Right lobe of liver (tissue), 6 donors: Measurements from ENCODE around the gene MAS1L. TPM values are rescaled to one million over a fixed set of nuclear protein-coding genes. Genes with fewer than 3 reads are reported as not detected.

Experiments used
- ATAC-seq, 4 donors: fragments of 200-7000 bp; cut with Tn5 transposase; one replicate each; pipeline ENCODE4 v1.9.1; 2020; ENCODE audit warnings: mild to moderate bottlenecking in 4 of 4, moderate library complexity in 4 of 4
- DNase-seq, 3 donors: peaks; one replicate each; pipeline ENCODE4 v3.0.0-alpha.2; 2020
- H3K27ac ChIP-seq, 3 donors: fragments of 200-600 bp; one replicate each; pipeline ENCODE4 v1.8.0; 2022
- H3K27me3 ChIP-seq, 2 donors: fragments of 200-600 bp; one replicate each; pipeline ENCODE4 v1.8.0; 2022
- H3K36me3 ChIP-seq, 4 donors: fragments of 200-600 bp; sonication (generic) in 1 of 4; one replicate each; pipeline versions ENCODE4 v1.5.1 to v1.8.0; 2017 to 2022; ENCODE audit warnings: control low read depth in 1 of 4
- H3K4me1 ChIP-seq, 4 donors: fragments of 200-600 bp; sonication (generic) in 1 of 4; one replicate each; pipeline versions ENCODE4 v1.5.1 to v1.8.0; 2017 to 2022; ENCODE audit warnings: control low read depth in 1 of 4
- H3K4me3 ChIP-seq, 3 donors: fragments of 200-600 bp; one replicate each; pipeline ENCODE4 v1.8.0; 2022
- H3K9me3 ChIP-seq, 4 donors: fragments of 200-600 bp; sonication (generic) in 1 of 4; one replicate each; pipeline versions ENCODE4 v1.5.1 to v1.8.0; 2017 to 2022; ENCODE audit warnings: control low read depth in 1 of 4
- CTCF ChIP-seq, 4 donors: fragments of 200-600 bp in 3 of 4; fragments of 450-650 bp in 1 of 4; IDR thresholded peaks; one replicate each; pipeline versions ENCODE4 v1.5.1 to v1.8.0; 2016 to 2022; ENCODE audit warnings: antibody characterized with exemption in 4 of 4, mild to moderate bottlenecking in 2 of 4
- POLR2A ChIP-seq: fragments of 450-650 bp; IDR thresholded peaks from one replicate; pipeline ENCODE4 v1.6.1; 2017; ENCODE audit warnings: antibody characterized with exemption, mild to moderate bottlenecking
- WGBS: methylation state at CpG from one replicate; pipeline ENCODE4 v1.1.6; 2018; ENCODE audit warnings: low coverage, low lambda C conversion rate; ENCODE audit not compliant: insufficient coverage; ENCODE audit errors: missing lambda C conversion rate; 5-methylcytosine and 5-hydroxymethylcytosine counted together
- intact Hi-C, 2 donors: fragments of 100-400 bp; cut with DNase I; formaldehyde crosslinking; loops; one replicate each; pipeline versions ENCODE4 v1.11.2 to v1.14.1; 2022
- total RNA-seq, 6 experiments: library from RNA; depleted of rRNA in 2 of 6; stranded (reverse); fragments of >200 nt in 2 of 6; fragmentation: NEBNext Ultra II Directional in 3 of 6; extraction: Animal tissue kit (Norgen Biotek cat#: 25700) in 3 of 6; gene quantifications; one replicate each; pipeline versions ENCODE4 v1.1.0 to v1.2.4, GENCODE V29; 2016 to 2023
- donor health status: DM: no; HTN: yes; CAD: no.
- donor health status: DM: no; HTN: no; CAD: no.
- donor health status: DM: no; HTN: no; CAD: no.
- donor health status: DM: no; HTN: yes; CAD: no.
- donor health status: DM: no; HTN: yes; CAD: no.

MAS1L gene
- total RNA-seq, 6 experiments from 2014 or later: not detected

- DNase-seq (no peak), ATAC-seq (no peak)
- Histone ChIP-seq H3K4me3 (no peak overlapping the region), H3K27ac (no peak overlapping the region), H3K4me1 (no peaks in the 10 kb centered on the region), H3K36me3 (no peaks in the 10 kb centered on the region), H3K9me3 (no peaks in the 10 kb centered on the region), H3K27me3 (no peaks in the 10 kb centered on the region)
- intact Hi-C loops: no loop called here
- no peak for TF ChIP-seq POLR2A
- no peak for TF ChIP-seq CTCF (IDR thresholded peaks at IDR 0.05)
- WGBS: 75% methylated on average over 4 of the region's 4 CpGs
Observed at GRCh38 chr6:29510202-29510601, 22.4 kb upstream of the MAS1L start.

- H3K27ac ChIP-seq: no peak overlapping the region
- intact Hi-C loops: no loop called here
- no peaks in the 10 kb centered on the region for H3K36me3 ChIP-seq
- WGBS: 70% methylated on average over 7 of the region's 9 CpGs
- DNase-seq (no peak), ATAC-seq (no peak)
- no peak overlapping the region for H3K4me3 ChIP-seq
- H3K9me3 ChIP-seq: no peaks in the 10 kb centered on the region
- H3K4me1 ChIP-seq: no peaks in the 10 kb centered on the region
- TF ChIP-seq POLR2A (no peak), CTCF (IDR thresholded peaks at IDR 0.05) (no peak)
- no peaks in the 10 kb centered on the region for H3K27me3 ChIP-seq
Observed at GRCh38 chr6:29509711-29510110, 22.0 kb upstream of the MAS1L start.

GRCh38 chr6:29509239-29509638, 21.5 kb upstream of the MAS1L start:
- Histone ChIP-seq H3K4me1 (no peaks in the 10 kb centered on the region), H3K27me3 (no peaks in the 10 kb centered on the region), H3K9me3 (no peaks in the 10 kb centered on the region), H3K36me3 (no peaks in the 10 kb centered on the region), H3K27ac (no peak overlapping the region), H3K4me3 (no peak overlapping the region)
- WGBS: 69% methylated on average over 4 of the region's 6 CpGs
- DNase-seq (no peak), ATAC-seq (no peak)
- TF ChIP-seq CTCF (IDR thresholded peaks at IDR 0.05): no peak
- TF ChIP-seq POLR2A: no peak
- intact Hi-C loops: no loop called here

GRCh38 chr6:29507319-29507718, 19.6 kb upstream of the MAS1L start:
- DNase-seq (no peak), ATAC-seq (no peak)
- no peaks in the 10 kb centered on the region for H3K9me3 ChIP-seq
- TF ChIP-seq POLR2A (no peak), CTCF (IDR thresholded peaks at IDR 0.05) (no peak)
- no peak overlapping the region for H3K4me3 ChIP-seq
- no peak overlapping the region for H3K27ac ChIP-seq
- no peaks in the 10 kb centered on the region for H3K27me3 ChIP-seq
- no peaks in the 10 kb centered on the region for H3K4me1 ChIP-seq
- WGBS: 61% methylated on average over 4 of the region's 5 CpGs
- intact Hi-C loops: no loop called here
- H3K36me3 ChIP-seq: no peaks in the 10 kb centered on the region

GRCh38 chr6:29506446-29507067, 18.8 kb upstream of the MAS1L start:
- Histone ChIP-seq H3K4me3 (no peak overlapping the region), H3K27me3 (no peaks in the 10 kb centered on the region), H3K9me3 (no peaks in the 10 kb centered on the region), H3K4me1 (no peaks in the 10 kb centered on the region), H3K36me3 (no peaks in the 10 kb centered on the region), H3K27ac (no peak overlapping the region)
- 76% methylated on average over 2 of the region's 11 CpGs for WGBS
- no peak for TF ChIP-seq POLR2A
- no peak for TF ChIP-seq CTCF (IDR thresholded peaks at IDR 0.05)
- no peak for DNase-seq
- no peak for ATAC-seq
- intact Hi-C loops: no loop called here
